Cerebellar nuclear complex (tissue), 1 donor: Measurements from ENCODE around the gene KIAA0586.
"Not testable (repeated sequence)": the region's sequence is repeated elsewhere in the genome, so short reads cannot be mapped to it uniquely, and the experiment has no call there.

Source experiments
- DNase-seq, 2 experiments: peaks; one replicate each; lab custom pipeline; 2025; lab: John Stamatoyannopoulos, UW

The KIAA0586 gene

GRCh38 chr14:58464652-58465051 lies 37.1 kb downstream of the KIAA0586 start:
- DNase-seq = no peak

GRCh38 chr14:58465421-58465820 lies 37.9 kb downstream of the KIAA0586 start:
- DNase-seq = no peak

DNA sequence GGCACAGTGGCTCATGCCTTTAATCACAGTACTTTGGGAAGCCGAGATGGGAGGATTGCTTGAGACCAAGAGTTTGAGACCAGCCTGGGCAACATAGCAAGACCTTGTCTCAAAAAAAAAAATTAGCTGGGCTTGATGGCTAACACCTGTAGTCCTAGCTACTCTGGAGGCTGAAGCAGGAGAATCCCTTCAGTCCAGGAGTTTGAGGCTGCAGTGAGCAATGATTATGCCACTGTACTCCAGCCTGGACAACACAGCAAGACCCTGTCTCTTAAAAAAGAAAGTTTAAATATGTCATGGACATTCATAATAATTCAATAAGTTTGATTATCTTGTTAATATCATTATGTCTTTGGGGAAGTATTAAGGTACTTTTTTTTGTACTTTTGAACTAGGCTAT lies 38.9 kb downstream of the KIAA0586 start:
- DNase-seq = no peak

DNA sequence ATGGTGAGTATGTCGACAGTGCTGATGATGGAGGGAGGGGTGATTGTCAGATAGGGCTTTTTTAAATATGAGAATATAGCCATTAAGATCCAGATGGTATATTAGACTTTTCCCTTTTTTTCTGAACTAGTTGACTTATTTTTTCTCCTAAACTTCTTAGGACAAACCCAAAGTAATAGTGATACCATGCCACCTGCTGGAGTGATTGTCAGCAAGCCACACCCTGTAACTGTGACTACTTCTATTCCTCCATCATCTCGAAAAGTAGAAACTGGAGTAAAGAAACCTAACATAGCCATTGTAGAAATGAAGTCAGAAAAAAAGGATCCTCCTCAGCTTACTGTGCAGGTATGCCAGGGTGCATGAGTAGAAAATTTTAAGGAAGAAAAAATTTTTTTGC lies 40.1 kb downstream of the KIAA0586 start:
- no peak for DNase-seq

- DNase-seq = no peak
These were observed 41.8 kb downstream of the KIAA0586 start for GRCh38 chr14:58469309-58469708.

DNA sequence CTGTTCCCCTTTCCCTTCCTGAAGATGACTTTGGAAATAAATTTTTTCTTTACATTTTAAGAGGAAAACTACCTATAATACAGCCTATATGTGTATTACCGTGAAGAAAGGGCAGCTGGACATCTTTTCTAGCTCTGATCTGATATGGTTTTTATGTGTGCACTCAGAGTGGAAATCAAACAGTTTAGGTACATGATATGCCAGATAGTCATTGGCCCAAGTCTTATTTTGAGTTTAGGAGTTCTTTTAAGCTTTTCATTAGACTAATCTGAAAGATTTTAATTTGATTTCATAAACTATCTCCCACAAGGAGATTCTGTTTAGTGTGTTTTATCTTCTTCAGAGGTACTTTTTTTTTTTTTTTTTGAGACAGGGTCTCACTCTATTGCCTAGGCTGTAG lies 48.8 kb downstream of the KIAA0586 start:
- DNase-seq = no peak

DNA sequence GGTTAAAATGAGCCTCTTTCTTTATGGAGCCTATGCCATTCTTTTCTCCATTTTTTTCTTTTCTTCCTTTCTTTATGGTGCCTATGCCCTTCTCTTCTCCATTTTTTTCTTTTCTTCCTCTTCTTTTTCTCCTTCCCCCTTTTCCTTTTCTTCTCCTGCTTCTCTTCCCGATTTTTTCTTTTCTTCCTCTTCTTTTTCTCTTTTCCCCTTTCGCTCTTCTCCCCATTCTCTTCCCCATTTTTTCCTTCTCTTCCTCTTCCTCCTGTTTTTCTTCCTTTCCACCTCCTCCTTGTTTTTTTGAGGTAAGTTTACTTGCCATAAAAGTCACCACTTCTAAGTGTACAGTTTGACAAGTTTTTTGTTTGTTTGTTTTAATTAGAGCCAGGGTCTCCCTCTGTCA lies 50.1 kb downstream of the KIAA0586 start:
- DNase-seq = no peak

- not testable (repeated sequence) for DNase-seq
These were observed 50.8 kb downstream of the KIAA0586 start for GRCh38 chr14:58478329-58478728.

DNA sequence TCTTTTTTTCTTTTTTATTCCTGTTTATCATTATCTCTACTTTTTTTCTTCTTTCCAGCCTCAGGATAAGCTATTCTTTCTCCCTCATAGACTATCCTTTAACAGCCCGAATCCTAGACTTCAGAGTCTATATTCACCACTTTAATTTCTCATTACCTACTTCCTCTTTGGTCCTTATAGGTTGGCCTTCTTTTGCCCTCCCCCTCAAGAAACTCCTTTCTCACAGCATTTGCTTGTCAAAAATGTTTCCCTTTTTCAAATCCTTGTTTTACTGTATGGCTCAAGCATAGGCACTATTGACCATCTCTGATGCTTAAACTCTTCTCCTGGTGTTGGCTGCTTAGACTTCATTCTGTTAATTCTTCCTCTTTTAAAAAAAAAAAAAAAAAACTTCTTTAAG lies 52.5 kb downstream of the KIAA0586 start:
- DNase-seq = no peak

DNA sequence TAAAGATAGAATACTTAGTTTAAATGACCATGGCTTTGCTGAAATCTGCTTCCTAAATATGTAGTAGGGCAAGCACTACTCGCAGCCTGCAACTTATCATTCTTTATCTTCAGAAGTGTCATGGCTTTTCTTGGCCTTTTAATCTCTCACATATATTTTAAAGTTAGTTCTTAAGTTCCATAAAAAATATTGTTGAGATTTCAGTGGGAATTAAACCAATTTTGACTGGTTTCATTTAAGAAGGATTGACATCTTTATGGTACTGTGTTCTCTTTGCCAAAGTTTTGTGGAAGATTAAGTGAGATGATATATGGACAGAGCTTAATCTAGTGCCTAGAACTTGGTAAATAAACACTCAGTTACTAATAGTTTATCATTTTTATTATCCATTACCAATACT lies 56.7 kb downstream of the KIAA0586 start:
- no peak for DNase-seq

GRCh38 chr14:58488550-58488949 lies 61.0 kb downstream of the KIAA0586 start:
- no peak for DNase-seq

GRCh38 chr14:58491593-58491992 lies 64.1 kb downstream of the KIAA0586 start:
- DNase-seq = no peak

DNA sequence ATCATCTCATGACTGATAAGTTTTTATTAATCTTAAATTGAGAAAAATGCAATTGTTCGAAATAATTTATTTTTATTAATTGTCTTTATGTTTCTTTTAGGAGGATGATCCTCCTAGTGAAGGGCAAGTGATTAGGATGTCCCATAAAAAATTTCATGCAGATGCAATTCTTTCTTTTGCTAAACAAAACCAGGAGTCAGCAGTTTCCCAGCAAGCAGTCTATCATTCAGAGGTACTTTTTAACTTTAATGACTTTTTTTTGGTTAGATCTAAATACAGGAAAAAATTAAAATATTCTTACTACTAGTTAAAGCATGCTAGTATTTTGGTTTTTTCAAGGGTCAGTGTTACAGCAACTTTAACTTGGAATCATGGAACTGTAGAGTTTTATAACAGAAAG lies 64.5 kb downstream of the KIAA0586 start:
- DNase-seq = no peak

- no peak for DNase-seq
These were observed 73.8 kb downstream of the KIAA0586 start for GRCh38 chr14:58501214-58501816.

GRCh38 chr14:58513272-58513671 lies 85.8 kb downstream of the KIAA0586 start:
- DNase-seq = no peak

- DNase-seq = no peak
These were observed 90.1 kb downstream of the KIAA0586 start for GRCh38 chr14:58517592-58517991.

- DNase-seq = not testable (repeated sequence)
These were observed 98.2 kb downstream of the KIAA0586 start for GRCh38 chr14:58525691-58526090.

GRCh38 chr14:58533446-58533845 lies 105.9 kb downstream of the KIAA0586 start:
- DNase-seq = no peak

GRCh38 chr14:58535044-58535443 lies 107.5 kb downstream of the KIAA0586 start:
- no peak for DNase-seq

DNA sequence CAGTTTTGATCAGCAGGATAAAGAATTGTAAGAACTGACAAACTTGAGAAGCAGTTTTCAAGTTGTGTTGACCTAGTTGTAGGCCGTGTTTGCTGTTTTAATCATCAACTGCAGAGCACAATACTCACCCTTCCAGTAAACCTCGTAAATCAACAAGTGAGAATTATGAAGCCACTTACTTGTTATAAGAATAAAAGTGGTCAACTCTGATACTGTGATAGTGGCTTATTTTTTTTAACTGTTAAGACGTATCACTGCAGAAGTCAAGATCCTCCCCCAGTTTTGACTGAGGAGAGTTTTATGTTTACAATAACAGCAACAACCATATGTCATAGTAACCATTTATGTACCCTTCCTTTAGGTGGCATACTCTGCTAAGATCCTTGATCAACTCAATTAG lies 109.5 kb downstream of the KIAA0586 start:
- DNase-seq = no peak

DNA sequence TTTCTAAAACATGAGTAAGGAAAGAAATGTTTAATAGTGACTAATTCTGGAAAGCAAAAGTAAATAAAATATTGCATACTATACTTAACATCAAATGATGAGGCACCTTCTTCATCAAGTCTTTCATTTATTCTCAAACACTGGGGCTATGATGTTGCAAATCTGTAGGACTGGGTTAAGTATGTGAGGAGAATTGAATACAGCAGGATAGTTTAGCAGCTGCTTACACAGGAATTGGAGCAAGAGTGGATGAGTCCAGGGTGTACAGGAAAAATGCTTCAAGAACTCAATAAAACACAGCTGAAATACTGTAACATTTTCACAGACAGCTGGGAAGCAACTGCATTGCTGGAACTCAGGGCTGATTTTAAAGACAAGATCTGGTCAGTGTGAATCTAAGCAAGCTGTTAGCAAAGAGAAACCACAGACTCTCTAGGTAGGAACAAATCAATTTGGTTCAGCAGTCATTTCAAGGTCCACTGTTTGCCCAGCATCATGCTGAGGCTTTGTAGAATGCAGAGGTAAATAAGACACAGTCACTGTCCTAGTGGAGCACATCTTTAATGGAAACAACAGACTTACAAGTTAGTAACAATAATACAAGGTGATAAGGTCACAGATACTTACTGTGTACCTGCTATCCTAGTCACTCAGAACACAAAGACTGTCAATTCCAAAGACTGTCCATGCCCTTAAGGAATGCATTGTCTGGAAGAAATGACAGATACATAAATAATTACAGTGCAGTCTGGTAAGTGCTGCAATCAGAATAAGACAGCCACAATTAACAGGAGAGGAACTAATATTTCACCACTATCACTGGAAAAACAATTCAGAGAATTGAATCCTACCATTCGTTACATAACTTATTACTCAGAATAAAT lies 113.5 kb downstream of the KIAA0586 start:
- no peak for DNase-seq

- DNase-seq = no peak
These were observed 114.1 kb downstream of the KIAA0586 start for GRCh38 chr14:58541633-58542022.

DNA sequence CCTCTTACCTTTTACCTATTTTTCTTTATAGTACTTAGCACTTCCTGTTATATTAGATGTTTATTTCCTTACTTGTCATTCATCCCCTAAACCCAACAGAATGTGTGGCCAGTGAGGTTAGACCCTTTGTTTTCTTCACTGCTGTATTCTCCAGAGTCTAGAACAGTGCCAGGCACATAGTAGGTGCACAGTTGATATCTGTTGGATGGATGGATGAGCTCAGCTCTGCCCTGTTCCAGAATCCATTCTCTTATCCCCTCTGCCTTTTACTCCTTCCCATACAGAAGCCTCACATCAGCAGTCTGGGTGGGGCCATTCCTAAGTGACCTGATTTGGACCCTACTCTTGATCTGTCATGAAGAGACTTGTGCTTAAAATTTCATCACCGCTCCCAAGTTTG lies 115.7 kb downstream of the KIAA0586 start:
- DNase-seq = no peak

GRCh38 chr14:58547649-58548048 lies 120.1 kb downstream of the KIAA0586 start:
- no peak for DNase-seq
